ENCODE measurements around the gene CELSR2. TPM values are rescaled to one million over a fixed set of nuclear protein-coding genes. Genes with fewer than 3 reads are reported as not detected.

Gene CELSR2
- total and polyA plus RNA-seq, 4 donors: 13.4 to 77.3 (median 53.4) TPM

DNA sequence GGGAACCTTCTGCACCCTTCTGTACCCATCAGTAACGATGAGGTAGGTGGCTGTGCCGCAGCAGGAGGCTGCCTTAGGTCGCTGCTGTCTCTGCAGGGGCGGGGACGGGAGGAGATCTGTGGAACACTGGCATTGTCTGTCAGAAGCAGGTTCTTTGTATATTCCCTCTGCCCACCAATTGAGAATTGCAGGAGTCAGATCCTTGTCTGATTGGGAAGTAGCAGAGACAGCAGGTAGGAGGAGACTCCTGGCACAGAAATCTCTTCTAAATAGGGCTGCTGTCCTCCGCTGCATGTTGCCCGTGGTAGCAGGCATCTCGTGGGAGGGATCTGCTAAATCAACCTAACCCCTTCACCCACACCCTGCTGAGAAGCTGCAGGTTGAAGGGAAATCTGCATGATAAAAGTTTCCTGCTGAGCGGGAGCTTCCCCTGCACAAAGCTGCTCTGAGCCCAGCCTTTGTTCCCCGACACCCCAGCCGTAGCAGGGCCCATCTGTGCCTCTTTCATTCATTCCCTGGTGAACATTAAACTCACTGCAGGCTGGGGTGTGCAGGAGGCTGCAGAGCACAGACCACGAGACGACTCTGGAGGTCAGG, 19.7 kb upstream of the CELSR2 start:
- 27% methylated on average over 8 of the region's 13 CpGs for WGBS (ENCODE audit: insufficient coverage)
- Histone ChIP-seq H3K27ac (ENCODE audit: low read depth, low read length) (peak overlapping the region; percentile 47), H3K4me3 (ENCODE audit: low read depth, low read length) (no peak overlapping the region), H3K27me3 (ENCODE audit: control insufficient read depth, insufficient read depth, low read length) (no peaks in the 10 kb centered on the region), H3K4me1 (ENCODE audit: control insufficient read depth, insufficient read depth, low read length) (peaks cover 13% of the 10 kb centered on the region), H3K9me3 (ENCODE audit: control insufficient read depth, insufficient read depth, low read length) (no peaks in the 10 kb centered on the region), H3K36me3 (ENCODE audit: control insufficient read depth, insufficient read depth, low read length) (peaks cover 42% of the 10 kb centered on the region)
- DNase-seq (ENCODE audit: low read depth in 4 of 6, low spot score in 6 of 6): peak in 2 of 6 donors; percentile 66 to 82

DNA sequence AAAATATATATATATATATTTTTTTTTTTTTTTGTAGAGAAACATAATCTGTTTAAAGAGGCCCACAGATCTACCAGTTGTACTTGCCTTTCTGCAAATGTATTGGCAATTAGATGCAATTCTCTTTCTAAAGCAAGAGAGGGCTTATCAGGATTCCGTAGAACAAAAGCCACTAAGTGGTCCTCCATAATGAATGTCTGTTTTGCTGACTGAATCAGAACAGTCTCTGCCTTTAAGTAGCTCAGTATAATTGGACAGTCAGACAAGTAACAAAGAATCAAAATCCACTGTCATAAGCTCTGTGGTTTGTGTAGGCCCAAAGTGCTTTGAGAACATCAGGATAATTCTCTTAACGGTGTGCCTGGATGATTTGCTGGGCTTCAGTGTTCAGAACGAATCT, 18.3 kb upstream of the CELSR2 start:
- Histone ChIP-seq H3K27ac (ENCODE audit: low read depth, low read length) (no peak overlapping the region), H3K27me3 (ENCODE audit: control insufficient read depth, insufficient read depth, low read length) (no peaks in the 10 kb centered on the region), H3K4me3 (ENCODE audit: low read depth, low read length) (no peak overlapping the region), H3K9me3 (ENCODE audit: control insufficient read depth, insufficient read depth, low read length) (no peaks in the 10 kb centered on the region), H3K36me3 (ENCODE audit: control insufficient read depth, insufficient read depth, low read length) (peaks cover 53% of the 10 kb centered on the region), H3K4me1 (ENCODE audit: control insufficient read depth, insufficient read depth, low read length) (peaks cover 13% of the 10 kb centered on the region)
- 66% methylated on average over 2 of the region's 3 CpGs for WGBS (ENCODE audit: insufficient coverage)
- no peak for DNase-seq (ENCODE audit: low read depth in 4 of 6, low spot score in 6 of 6)

DNA sequence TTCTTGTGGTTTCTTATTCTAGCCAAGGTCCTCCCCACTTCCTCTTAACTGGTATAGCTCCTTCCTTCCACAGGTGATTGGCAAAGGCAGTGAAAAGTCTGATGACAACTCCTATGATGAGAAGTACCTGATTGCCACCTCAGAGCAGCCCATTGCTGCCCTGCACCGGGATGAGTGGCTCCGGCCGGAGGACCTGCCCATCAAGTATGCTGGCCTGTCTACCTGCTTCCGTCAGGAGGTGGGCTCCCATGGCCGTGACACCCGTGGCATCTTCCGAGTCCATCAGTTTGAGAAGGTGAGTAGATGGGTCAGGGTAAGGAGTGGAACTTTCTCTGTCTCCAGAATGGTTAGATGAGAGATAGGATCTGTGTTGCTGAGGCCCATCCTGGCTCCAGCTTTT, 14.2 kb upstream of the CELSR2 start:
- Histone ChIP-seq H3K4me1 (ENCODE audit: control insufficient read depth, insufficient read depth, low read length) (peaks cover 16% of the 10 kb centered on the region), H3K36me3 (ENCODE audit: control insufficient read depth, insufficient read depth, low read length) (peaks cover 74% of the 10 kb centered on the region), H3K4me3 (ENCODE audit: low read depth, low read length) (no peak overlapping the region), H3K27ac (ENCODE audit: low read depth, low read length) (no peak overlapping the region), H3K27me3 (ENCODE audit: control insufficient read depth, insufficient read depth, low read length) (no peaks in the 10 kb centered on the region), H3K9me3 (ENCODE audit: control insufficient read depth, insufficient read depth, low read length) (no peaks in the 10 kb centered on the region)
- WGBS (ENCODE audit: insufficient coverage): 98% methylated on average over 7 of the region's 7 CpGs
- no peak for DNase-seq (ENCODE audit: low read depth in 4 of 6, low spot score in 6 of 6)

DNA sequence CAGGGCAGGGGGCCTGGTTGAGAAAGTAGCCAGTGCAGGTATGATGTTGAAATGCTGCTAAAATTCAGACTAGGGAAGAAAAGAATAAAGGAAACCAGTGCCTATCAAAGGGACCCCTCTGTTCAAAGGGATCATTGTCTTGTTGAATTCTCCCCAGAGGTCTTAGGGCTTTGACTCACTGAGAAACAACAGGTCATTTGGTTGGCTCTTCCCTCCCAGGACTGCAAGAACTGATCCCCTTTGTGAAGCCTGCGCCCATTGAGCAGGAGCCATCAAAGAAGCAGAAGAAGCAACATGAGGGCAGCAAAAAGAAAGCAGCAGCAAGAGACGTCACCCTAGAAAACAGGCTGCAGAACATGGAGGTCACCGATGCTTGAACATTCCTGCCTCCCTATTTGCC, 11.8 kb upstream of the CELSR2 start:
- no peak for DNase-seq (ENCODE audit: low read depth in 4 of 6, low spot score in 6 of 6)
- 85% methylated on average over 3 of the region's 3 CpGs for WGBS (ENCODE audit: insufficient coverage)
- H3K4me1 ChIP-seq (ENCODE audit: control insufficient read depth, insufficient read depth, low read length): peaks cover 34% of the 10 kb centered on the region
- H3K27me3 ChIP-seq (ENCODE audit: control insufficient read depth, insufficient read depth, low read length): no peaks in the 10 kb centered on the region
- H3K36me3 ChIP-seq (ENCODE audit: control insufficient read depth, insufficient read depth, low read length): peaks cover 58% of the 10 kb centered on the region
- no peak overlapping the region for H3K4me3 ChIP-seq (ENCODE audit: low read depth, low read length)
- no peak overlapping the region for H3K27ac ChIP-seq (ENCODE audit: low read depth, low read length)
- H3K9me3 ChIP-seq (ENCODE audit: control insufficient read depth, insufficient read depth, low read length): no peaks in the 10 kb centered on the region

DNA sequence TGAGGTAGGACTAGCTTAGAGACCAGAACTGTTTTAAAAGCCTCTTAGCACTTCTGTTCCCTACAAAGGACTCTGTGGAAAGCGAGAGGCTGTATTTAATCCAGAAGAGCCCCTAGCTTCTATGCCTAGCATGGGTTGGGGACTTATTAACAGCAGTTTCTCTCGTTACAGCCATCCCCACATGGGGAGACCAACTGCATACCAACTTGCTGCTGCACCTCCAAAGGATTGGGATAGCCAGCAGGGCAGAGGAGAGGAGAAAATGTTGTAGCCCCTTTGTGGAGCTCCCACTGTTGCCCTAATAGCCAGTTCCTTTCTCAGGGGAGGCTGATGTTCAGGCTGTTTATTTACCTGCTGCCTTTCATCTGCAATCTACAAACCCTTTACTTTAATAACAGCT, 11.0 kb upstream of the CELSR2 start:
- no peak overlapping the region for H3K27ac ChIP-seq (ENCODE audit: low read depth, low read length)
- H3K36me3 ChIP-seq (ENCODE audit: control insufficient read depth, insufficient read depth, low read length): peaks cover 58% of the 10 kb centered on the region
- WGBS (ENCODE audit: insufficient coverage): no CpG with 5 or more reads among the region's 2 CpGs

DNA sequence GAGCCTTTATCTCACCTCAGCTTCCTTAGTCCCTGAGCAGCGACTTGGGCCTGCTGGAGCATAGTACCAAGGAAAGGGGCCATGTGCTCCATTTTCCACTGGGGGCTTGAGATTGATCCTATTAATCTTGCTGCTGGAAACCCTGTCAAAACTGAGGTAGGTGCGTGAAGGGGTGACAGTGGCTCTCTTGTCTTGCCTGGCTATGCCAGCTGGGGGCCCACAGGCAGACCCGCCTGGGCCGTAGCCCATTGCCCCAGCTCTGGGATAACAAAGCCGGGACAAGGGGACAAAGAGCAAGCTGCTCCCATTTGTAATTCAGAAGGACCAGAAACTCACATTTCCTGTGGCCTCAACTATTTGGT, 10.3 kb upstream of the CELSR2 start:
- 50% methylated on average over 5 of the region's 5 CpGs for WGBS (ENCODE audit: insufficient coverage)
- Histone ChIP-seq H3K9me3 (ENCODE audit: control insufficient read depth, insufficient read depth, low read length) (no peaks in the 10 kb centered on the region), H3K4me3 (ENCODE audit: low read depth, low read length) (no peak overlapping the region), H3K27ac (ENCODE audit: low read depth, low read length) (no peak overlapping the region), H3K27me3 (ENCODE audit: control insufficient read depth, insufficient read depth, low read length) (no peaks in the 10 kb centered on the region), H3K36me3 (ENCODE audit: control insufficient read depth, insufficient read depth, low read length) (peaks cover 53% of the 10 kb centered on the region), H3K4me1 (ENCODE audit: control insufficient read depth, insufficient read depth, low read length) (peaks cover 41% of the 10 kb centered on the region)
- no peak for DNase-seq (ENCODE audit: low read depth in 4 of 6, low spot score in 6 of 6)

More for the DNA sequence above, 11.0 kb upstream of the CELSR2 start:
- peak in 1 of 6 donors; percentile 3 for DNase-seq (ENCODE audit: low read depth in 4 of 6, low spot score in 6 of 6)
- H3K9me3 ChIP-seq (ENCODE audit: control insufficient read depth, insufficient read depth, low read length): no peaks in the 10 kb centered on the region
- no peaks in the 10 kb centered on the region for H3K27me3 ChIP-seq (ENCODE audit: control insufficient read depth, insufficient read depth, low read length)
- H3K4me3 ChIP-seq (ENCODE audit: low read depth, low read length): no peak overlapping the region
- H3K4me1 ChIP-seq (ENCODE audit: control insufficient read depth, insufficient read depth, low read length): peaks cover 41% of the 10 kb centered on the region

DNA sequence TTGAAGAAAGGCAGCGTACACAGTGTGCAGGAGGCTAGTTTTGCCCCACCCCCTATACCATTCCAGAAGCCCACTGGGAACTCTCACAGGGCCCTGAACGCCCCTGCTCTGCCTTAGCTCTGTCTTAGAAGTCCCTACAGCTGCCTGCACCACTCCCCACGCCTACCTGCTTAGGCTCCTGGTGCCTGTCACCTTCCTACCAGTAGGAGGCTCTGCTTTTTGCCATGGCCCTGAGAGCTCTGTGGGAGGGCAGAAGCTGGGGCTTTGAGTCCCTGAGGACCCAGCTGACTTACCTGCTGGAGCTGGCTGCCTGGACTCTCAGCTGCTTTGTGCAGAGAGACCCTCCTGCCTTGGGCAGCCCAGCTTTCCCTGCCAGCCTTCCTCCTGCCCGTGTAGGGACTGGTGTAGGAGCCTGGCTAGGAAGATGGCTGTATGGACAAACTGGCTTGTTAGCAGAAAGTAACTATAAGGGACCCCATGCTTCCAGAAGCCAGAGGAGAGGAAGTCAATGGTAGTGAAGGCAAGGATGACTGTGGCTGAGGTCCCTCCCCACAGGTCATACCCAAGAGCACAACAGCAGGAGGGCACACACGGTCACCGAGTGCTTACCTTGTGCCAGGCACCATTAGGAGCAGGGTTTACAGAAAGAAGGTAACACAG, 9.8 kb upstream of the CELSR2 start:
- Histone ChIP-seq H3K27ac (ENCODE audit: low read depth, low read length) (no peak overlapping the region), H3K4me1 (ENCODE audit: control insufficient read depth, insufficient read depth, low read length) (peaks cover 41% of the 10 kb centered on the region), H3K4me3 (ENCODE audit: low read depth, low read length) (no peak overlapping the region), H3K36me3 (ENCODE audit: control insufficient read depth, insufficient read depth, low read length) (peaks cover 50% of the 10 kb centered on the region), H3K9me3 (ENCODE audit: control insufficient read depth, insufficient read depth, low read length) (no peaks in the 10 kb centered on the region), H3K27me3 (ENCODE audit: control insufficient read depth, insufficient read depth, low read length) (no peaks in the 10 kb centered on the region)
- DNase-seq (ENCODE audit: low read depth in 4 of 6, low spot score in 6 of 6): peak in 1 of 6 donors; percentile 23
- WGBS (ENCODE audit: insufficient coverage): 41% methylated on average over 3 of the region's 6 CpGs

DNA sequence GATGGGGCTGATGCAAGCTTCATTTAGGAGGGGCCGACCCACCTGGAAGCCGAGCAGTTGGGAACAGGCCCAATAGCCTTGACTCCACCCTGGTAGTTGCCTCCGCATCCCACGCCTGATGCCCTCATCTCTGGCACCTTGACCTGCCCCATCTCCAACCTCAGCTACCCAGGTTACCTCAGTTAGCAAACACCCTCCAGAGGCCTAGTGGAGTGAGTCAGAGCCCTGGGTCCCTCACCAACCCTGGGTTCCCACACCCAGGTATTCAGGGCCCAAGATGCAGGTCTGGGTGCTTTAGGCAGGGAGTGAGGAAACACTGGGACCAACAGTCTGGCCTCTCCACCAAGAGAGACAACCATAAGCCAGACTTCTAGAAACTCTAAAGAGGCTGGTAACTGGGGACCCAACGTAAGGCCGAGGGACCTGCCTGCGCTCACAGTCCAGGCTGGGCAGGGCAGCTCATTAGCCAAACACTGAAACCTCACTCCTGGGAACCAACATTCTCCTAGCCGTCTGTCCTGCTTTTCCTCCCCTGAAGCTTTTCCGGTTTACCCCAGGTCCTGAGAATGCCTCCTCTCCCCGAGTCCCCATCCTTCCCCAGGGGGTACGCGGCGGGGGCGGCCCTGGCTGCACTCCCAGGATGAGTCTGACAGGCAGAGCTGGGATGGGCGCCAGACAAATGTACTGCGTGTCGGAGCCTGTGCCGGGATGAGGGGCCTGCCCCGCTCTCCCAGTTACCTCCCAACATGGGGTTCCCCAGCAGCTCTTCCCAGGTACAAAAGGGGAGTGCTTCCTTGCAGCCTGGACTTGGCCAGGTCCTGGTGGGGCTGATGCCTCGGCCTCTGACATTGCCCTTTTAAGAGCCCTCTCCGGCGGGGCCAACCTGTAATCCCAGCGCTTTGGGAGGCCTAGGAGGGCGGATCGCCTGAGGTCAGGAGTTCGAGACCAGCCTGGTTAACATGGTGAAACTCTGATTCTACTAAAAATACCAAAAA, 8.9 kb upstream of the CELSR2 start:
- WGBS (ENCODE audit: insufficient coverage): 28% methylated on average over 26 of the region's 26 CpGs
- no peak overlapping the region for H3K4me3 ChIP-seq (ENCODE audit: low read depth, low read length)
- H3K9me3 ChIP-seq (ENCODE audit: control insufficient read depth, insufficient read depth, low read length): no peaks in the 10 kb centered on the region
- H3K27ac ChIP-seq (ENCODE audit: low read depth, low read length): no peak overlapping the region
- no peaks in the 10 kb centered on the region for H3K27me3 ChIP-seq (ENCODE audit: control insufficient read depth, insufficient read depth, low read length)
- peaks cover 41% of the 10 kb centered on the region for H3K36me3 ChIP-seq (ENCODE audit: control insufficient read depth, insufficient read depth, low read length)
- DNase-seq (ENCODE audit: low read depth in 4 of 6, low spot score in 6 of 6): peak in 2 of 6 donors; percentile 76 to 87
- peaks cover 41% of the 10 kb centered on the region for H3K4me1 ChIP-seq (ENCODE audit: control insufficient read depth, insufficient read depth, low read length)

DNA sequence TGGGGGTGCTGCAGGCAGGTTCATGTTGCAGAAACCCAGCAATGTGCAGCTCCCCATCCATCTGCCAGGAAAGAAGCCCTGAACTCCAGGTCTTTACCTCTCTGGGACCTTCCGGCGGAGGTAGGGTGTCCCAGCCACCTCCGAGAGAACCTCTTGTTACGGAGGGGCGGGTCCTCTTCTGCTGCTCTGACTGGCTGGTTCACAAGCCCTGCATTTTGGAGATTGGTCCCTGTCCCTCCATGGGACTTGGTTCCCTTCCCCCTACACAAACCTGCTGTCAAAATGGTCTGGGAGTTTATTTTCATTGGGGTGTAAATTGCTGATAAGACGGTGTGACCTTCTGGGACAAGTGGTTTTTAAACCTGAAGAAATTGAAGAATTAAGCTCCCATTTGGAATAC, 8.0 kb upstream of the CELSR2 start:
- Histone ChIP-seq H3K27me3 (ENCODE audit: control insufficient read depth, insufficient read depth, low read length) (no peaks in the 10 kb centered on the region), H3K4me3 (ENCODE audit: low read depth, low read length) (no peak overlapping the region), H3K36me3 (ENCODE audit: control insufficient read depth, insufficient read depth, low read length) (peaks cover 32% of the 10 kb centered on the region), H3K27ac (ENCODE audit: low read depth, low read length) (no peak overlapping the region), H3K4me1 (ENCODE audit: control insufficient read depth, insufficient read depth, low read length) (peaks cover 41% of the 10 kb centered on the region), H3K9me3 (ENCODE audit: control insufficient read depth, insufficient read depth, low read length) (no peaks in the 10 kb centered on the region)
- DNase-seq (ENCODE audit: low read depth in 4 of 6, low spot score in 6 of 6): no peak
- 43% methylated on average over 4 of the region's 6 CpGs for WGBS (ENCODE audit: insufficient coverage)

Measured in spinal cord (tissue), 10 donors.